NCI-H128 (cell line): ENCODE measurements around the gene SENP7.
"Not testable (repeated sequence)": the region's sequence is repeated elsewhere in the genome, so short reads cannot be mapped to it uniquely, and the experiment has no call there.

Experiments used
- DNase-seq: peaks from one replicate; lab custom pipeline; 2025; ENCODE audit not compliant: unreplicated experiment; lab: John Stamatoyannopoulos, UW

SENP7 gene

DNA sequence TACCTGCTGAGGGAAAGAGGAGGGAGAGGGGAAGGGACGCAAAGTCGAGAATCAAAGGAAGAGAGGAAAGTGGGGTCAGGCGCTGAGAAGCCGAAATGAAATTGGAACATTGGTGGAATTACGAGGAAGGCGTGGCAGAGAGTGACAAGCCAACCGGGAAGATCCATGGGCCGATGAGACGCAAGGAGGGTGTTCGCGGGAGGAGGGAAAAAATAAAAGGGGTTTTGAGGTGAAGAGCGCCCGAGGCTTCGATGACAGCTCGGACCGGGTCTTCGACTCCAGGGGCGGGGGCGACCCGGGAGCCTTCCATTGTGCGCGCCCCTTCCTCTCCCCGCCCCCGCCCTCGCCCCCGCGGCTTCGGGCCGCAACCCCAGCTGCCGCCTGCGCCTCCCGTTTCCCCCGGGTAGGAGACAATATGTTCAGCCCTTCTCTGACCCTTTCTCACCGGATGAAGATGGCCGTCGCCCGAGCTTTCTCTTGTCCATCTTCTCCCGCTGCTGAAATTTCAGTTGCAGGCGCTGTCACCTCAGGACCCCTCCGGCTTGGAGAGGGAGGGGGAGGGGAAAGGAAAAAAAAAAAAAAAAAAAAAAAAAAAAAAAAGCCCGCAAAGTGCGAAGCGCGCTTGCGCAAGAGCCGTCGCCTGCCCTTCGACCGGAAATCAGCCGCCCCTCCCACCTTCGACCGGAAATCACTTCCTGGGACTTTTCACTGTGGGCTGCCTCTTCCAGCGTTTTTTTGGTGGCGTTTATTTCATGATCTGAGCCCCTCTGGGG is at the start of gene SENP7:
TSS of gene SENP7 (minus strand) at position 567 of the 773 bp plus-strand sequence. CDS start at position 485, 82 bp downstream.
- DNase-seq: peak; percentile 67

DNA sequence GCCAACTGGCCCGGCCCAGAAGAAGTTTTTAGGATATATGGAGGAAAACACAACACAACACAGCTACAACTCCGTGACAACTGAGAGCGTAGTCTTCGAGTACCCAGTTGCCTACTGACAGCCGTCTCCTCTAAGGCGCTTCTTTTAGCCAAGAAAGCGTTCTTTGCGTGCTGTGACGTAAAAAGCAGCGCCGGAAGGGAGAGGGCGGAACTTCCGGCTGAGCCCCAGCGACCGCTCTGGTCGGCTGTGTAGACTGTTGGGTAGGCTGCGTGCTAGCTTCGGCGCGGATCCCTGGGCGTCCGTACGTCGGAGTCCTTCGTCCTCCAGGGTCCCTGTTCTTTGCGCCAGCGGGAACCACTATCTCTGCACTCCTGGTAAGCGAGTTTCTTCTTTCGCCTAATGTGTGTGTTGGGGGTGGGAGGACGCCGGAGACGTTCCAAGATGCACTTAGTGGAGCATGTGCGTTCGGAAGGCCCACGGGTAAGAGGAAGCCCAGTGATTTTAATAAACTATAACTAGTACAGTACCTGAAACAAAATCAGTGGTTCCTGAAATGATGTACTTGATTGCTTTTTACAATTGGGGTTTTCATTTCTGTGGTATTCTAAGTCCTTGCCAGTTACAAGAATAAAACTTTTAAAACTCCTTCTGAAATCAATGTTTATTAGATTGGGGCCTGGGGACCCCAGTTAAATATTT is 48.8 kb upstream of the SENP7 start, which contains the start of gene TRMT10C:
TSS of gene TRMT10C (plus strand) at position 239 of the 699 bp plus-strand sequence. CDS start 2,914 bp downstream, outside the sequence.
- DNase-seq: peak; percentile 72

- no peak for DNase-seq
Observed at GRCh38 chr3:101556064-101556463, 43.1 kb upstream of the SENP7 start.

DNA sequence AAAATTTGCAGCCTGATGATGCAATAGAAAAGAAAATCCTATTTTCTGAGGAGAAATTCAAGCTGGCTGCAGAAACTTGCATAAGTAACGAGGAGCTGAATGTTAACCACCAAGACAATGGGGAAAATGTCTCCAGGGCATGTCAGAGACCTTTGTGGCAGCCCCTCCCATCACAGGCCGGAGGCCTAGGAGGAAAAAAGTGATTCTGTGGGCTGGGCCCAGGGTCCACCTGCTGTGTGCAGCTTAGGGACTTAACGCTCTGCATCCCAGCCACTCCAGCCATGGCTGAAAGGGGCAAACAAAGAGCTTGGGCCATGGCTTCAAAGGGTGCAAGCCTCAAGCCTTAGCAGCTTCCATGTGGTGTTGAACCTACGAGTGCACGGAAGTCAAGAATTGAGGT is 40.4 kb upstream of the SENP7 start:
- not testable (repeated sequence) for DNase-seq

DNA sequence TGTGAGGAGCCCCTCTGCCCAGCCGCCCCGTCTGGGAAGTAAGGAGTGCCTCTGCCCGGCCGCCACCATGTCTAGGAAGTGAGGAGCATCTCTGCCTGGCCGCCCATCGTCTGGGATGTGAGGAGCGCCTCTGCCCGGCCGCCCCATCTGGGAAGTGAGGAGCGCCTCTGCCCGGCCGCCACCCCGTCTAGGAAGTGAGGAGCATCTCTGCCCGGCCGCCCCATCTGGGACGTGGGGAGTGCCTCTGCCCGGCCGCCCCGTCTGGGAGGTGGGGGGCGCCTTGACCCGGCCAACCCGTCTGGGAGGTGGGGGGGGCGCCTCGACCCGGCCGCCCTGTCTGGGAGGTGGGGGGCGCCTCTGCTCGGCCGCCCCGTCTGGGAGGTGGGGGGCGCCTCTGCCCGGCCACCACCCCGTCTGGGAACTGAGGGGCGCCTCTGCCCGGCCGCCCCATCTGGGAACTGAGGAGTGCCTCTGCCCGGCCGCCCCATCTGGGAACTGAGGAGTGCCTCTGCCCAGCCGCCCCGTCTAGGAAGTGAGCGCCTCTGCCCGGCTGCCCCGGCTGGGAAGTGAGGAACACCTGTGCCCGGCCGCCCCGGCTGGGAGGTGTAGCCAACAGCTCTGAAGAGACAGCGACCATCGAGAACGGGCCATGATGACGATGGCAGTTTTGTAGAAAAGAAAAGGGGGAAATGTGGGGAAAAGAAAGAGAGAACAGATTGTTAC is 38.5 kb upstream of the SENP7 start:
- DNase-seq: not testable (repeated sequence)

- no peak for DNase-seq
Observed at GRCh38 chr3:101549473-101549872, 36.5 kb upstream of the SENP7 start.

- no peak for DNase-seq
Observed at GRCh38 chr3:101548527-101549105, 35.6 kb upstream of the SENP7 start.

GRCh38 chr3:101544161-101544850 is 31.3 kb upstream of the SENP7 start:
- no peak for DNase-seq

DNA sequence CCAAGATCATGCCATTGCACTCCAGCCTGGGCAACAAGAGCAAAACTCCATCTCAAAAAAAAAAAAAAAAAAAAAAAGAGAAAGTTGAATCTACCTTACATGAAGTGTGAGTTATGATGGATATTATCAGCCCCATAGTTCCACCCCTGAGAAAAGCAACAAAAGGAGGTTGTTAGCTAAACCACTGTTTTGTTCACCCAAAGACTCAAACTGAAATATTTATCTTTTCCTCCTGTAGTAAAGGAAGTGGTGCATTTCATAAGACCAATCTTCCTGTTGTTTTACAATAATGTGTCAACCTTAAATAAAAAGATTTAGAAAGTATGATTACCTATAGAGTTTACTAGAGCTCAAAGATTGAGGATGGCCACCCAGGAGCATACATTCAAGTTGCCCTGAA is 29.9 kb upstream of the SENP7 start:
- no peak for DNase-seq

DNA sequence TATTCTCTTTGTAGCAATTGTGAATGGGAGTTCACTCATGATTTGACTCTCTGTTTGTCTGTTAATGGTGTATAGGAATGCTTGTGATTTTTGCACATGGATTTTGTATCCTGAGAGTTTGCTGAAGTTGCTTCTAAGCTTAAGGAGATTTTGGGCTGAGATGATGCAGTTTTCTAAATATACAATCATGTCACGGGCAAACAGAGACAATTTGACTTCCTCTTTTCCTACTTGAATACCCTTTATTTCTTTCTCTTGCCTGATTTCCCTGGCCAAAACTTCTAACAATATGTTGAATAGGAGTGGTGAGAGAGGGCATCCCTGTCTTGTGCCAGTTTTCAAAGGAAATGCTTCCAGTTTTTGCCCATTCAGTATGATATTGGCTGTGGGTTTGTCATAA is 23.9 kb upstream of the SENP7 start:
- not testable (repeated sequence) for DNase-seq

DNA sequence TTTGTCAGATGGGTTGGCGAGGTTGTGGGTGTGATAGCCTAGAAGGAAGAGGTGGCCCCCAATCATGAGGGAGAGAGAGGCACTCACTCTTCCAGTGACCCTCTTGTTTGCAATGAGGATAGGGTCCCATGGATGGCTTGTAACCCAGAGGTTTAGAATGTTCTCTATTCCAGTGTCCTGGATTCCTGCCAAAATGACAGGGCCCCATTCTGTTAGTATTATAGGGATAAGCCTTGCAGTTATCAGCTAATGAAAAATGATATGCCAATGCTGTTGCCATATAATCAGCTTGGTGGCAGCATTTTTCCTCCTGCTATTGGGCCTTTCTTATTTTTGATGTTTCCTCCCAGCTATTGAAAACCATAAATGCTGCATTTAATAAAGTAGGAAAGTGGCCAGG is 23.3 kb upstream of the SENP7 start:
- DNase-seq: no peak

GRCh38 chr3:101535221-101535620 is 22.2 kb upstream of the SENP7 start:
- DNase-seq: no peak

GRCh38 chr3:101533603-101533968 is 20.6 kb upstream of the SENP7 start:
- no peak for DNase-seq

DNA sequence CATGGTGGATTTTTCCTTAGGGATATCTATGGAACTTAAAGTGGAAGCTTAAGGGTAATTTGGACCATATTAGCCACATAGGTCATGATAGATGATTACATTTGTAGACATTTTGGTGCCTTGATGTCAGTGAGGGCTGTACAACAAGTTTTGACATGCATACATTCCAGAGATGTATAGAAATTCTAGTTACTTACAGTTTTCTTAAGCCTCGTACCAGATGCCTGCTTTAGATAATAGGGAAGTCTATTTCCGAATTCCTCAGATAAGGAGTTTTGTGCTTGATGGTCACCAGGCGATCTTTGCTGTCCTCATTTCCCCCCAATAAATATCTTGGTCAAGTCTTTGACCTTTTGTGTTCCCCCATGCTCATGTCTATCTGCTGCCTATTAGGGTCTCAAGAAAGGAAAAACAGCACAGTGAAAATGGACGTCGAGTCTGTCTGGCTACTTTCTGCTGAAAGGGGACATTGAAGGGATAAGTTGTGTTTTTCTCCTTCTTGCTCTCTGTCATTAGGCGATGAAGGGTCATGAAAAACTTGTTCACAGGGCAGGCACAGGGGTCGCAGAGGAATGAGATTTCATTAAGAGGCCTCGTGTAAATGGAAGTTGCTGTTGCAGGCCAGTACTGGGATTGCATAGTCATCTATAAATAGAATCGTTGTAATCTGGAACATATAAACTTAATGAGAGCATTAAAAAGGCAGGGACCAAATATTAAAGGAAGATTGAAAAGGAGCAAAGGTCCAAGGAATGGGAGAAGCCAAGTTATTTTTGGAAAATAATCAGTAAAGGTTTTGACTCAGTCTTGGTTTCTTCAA is 20.0 kb upstream of the SENP7 start:
- no peak for DNase-seq

DNA sequence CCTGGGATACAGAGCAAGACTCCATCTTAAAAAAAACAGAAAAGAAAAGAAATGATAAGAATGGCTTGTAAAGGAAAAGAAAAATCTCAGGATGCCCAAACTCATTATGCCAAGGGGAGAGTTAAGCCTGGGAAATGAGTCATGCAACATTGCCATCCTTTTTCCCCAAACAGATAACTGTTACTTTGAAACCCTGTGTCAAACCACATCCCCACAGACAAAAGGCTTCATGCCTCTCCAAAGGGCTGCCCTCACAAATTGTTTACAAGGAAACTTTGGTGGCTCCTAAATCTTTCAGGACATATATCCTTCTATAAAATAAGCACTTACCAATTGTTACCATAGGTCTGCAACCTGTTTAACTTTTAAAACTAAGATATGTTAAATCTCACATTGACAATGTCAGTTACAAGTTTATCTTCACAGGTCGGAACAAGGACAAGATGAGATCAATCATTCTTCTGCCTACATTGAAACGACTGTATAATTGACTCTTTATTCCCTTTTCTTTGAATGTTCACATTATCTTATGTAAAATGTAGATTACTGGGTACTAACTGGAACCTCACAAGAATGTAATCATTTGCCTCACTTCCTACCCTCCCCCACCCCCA is 18.6 kb upstream of the SENP7 start:
- no peak for DNase-seq

DNA sequence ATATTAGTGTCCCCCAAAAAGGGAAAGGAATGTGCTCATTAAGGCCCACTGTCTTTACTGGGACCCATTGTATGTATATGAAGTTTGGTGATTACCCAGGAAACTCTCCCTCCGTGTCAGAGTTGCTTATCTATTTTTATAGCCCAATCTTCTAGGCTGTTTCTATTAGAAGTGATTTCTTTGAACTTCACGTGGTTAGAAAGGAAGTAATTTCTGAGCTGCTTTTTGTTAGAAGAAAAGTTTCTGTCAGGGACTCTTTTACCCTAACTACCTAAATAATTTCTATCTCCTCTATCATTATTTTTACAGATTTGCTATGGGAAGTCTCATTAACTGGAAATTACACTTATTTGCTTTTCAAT is 17.7 kb upstream of the SENP7 start:
- DNase-seq: no peak

DNA sequence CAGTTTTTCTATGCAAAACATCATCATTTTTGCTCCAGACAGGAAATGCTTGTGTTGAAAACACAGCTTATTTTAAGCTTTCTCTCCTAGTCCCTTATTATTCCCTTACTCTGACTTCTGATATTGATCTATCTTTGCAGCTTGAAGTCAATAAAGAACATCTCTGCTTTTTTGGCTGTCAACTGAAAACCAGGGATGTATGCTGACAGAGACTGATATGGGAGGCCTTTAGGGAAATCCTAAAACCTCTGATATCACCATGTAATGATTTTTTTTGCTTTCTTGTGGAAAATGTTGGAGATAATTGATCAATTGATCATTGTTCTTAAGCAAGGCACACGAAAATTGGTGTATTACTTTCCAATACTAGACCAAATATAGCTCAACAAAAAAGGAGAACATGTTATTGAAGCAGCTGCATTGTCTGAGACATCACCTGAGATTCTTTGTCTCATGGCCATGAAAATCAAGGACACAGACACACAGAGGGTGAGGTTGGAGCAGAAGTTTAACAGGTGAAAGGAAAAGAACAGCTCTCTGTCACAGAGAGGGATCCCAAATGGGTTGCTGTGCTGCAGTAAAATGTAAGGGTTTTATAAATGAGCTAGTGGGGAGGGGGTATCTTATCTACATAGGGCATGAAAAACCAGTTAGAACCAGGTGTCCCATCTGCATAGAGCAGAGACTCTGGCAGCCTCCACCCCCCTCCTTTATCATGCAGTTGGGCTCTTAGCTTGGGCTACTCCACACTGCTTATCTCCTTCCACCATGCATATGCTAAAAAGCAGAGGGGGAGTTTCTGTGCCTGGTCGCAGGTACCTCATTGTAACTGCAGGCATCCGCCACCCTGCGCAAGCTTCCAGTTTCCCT is 17.0 kb upstream of the SENP7 start:
- no peak for DNase-seq

DNA sequence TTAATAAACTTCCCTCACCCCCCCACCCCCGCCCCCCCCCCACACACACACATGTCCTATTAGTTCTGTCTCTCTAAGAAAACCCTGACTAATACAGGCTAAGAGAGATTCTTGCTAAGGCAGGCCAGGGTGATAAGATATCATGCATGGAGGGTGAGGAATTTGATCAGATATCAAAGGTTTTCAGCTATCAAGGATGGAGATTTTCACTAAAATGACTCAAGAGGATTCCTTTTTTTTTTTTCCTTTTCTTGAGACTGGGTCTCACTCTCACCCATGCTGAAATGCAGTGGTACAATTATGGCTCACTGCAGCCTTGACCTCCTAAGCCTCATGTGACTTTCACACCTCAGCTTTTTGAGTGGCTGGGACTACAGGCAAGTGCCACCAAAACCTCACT is 14.9 kb upstream of the SENP7 start:
- no peak for DNase-seq

DNA sequence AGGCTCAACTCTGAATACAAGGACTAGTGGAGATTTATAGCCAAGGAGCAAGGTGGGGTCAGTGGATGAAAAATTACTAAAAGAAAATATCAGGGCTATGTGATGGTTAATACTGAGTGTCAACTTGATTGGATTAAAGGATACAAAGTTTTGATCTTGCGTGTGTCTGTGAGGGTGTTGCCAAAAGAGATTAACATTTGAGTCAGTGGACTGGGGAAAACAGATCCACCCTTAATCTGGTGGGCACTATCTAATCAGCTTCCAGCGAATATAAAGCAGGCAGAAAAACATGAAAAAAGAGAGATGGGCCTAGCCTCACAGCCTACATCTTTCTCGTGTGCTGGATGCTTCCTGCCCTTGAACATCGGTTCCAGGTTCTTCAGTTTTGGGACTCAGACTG is 14.4 kb upstream of the SENP7 start:
- no peak for DNase-seq
